CD4-positive, alpha-beta T cell (primary cell): Measurements from ENCODE around the gene GIMAP5. TPM values are rescaled to one million over a fixed set of nuclear protein-coding genes. Genes with fewer than 3 reads are reported as not detected.

Experiments
- ATAC-seq: fragments of 200-7000 bp; cut with Tn5 transposase; one replicate; pipeline ENCODE4 v1.10.0; 2022; ENCODE audit warnings: mild to moderate bottlenecking; ENCODE audit not compliant: poor library complexity
- CTCF ChIA-PET: fragments of 350-600 bp; sonication (Branson Sonifier 250); formaldehyde crosslinking; loops from one replicate; lab custom pipeline; 2021; ENCODE audit warnings: antibody characterized with exemption, inconsistent platforms; lab: Charles Lee
- POLR2A ChIA-PET: fragments of 350-600 bp; sonication (Branson Sonifier 250); formaldehyde crosslinking; loops from one replicate; lab custom pipeline; 2021; ENCODE audit warnings: antibody characterized with exemption, inconsistent platforms; lab: Charles Lee
- DNase-seq, 14 experiments: peaks; one replicate each; pipeline ENCODE4 v3.0.0-alpha.2; 2013 to 2020; ENCODE audit warnings: mixed read lengths in 2 of 14
- H3K27ac ChIP-seq, 2 donors: one replicate each; pipeline versions ENCODE4 v1.5.1 to v1.7.0; 2013; ENCODE audit warnings: low read length in 2 of 2, low read depth in 1 of 2, mild to moderate bottlenecking in 1 of 2
- H3K27me3 ChIP-seq, 2 experiments: 1 replicate in 1 of 2; 2 replicates in 1 of 2; pipeline versions ENCODE4 v1.6.1 to v1.7.0; 2013; ENCODE audit warnings: low read length in 2 of 2, control low read depth in 1 of 2, mild to moderate bottlenecking in 1 of 2, moderate library complexity in 1 of 2; ENCODE audit not compliant: insufficient read depth in 2 of 2, control insufficient read depth in 1 of 2
- H3K36me3 ChIP-seq: one replicate; pipeline ENCODE4 v1.6.1; 2013; ENCODE audit warnings: low read length, control low read depth; ENCODE audit not compliant: insufficient read depth
- H3K4me1 ChIP-seq: one replicate; pipeline ENCODE4 v1.6.1; 2013; ENCODE audit warnings: low read length, control low read depth; ENCODE audit not compliant: insufficient read depth
- H3K4me3 ChIP-seq: one replicate; pipeline ENCODE4 v1.5.1; 2013; ENCODE audit warnings: mild to moderate bottlenecking, low read length, moderate library complexity
- H3K9me3 ChIP-seq, 2 experiments: 1 replicate in 1 of 2; 2 replicates in 1 of 2; pipeline versions ENCODE4 v1.6.1 to v1.7.0; 2013; ENCODE audit warnings: low read length in 2 of 2, mild to moderate bottlenecking in 2 of 2, control low read depth in 1 of 2, moderate library complexity in 1 of 2; ENCODE audit not compliant: control insufficient read depth in 1 of 2, insufficient read depth in 1 of 2
- H3K27ac Mint-ChIP-seq: one replicate; pipeline ENCODE4 v1.8.0; 2020; ENCODE audit warnings: mixed read lengths
- H3K27me3 Mint-ChIP-seq: one replicate; pipeline ENCODE4 v1.8.0; 2021; ENCODE audit warnings: mixed read lengths
- H3K36me3 Mint-ChIP-seq: one replicate; pipeline ENCODE4 v1.8.0; 2021; ENCODE audit warnings: low read depth, mixed read lengths
- H3K4me1 Mint-ChIP-seq: one replicate; pipeline ENCODE4 v1.8.0; 2021; ENCODE audit warnings: low read depth, mixed read lengths
- H3K4me3 Mint-ChIP-seq: one replicate; pipeline ENCODE4 v1.8.0; 2020; ENCODE audit warnings: mild to moderate bottlenecking, mixed read lengths
- H3K9me3 Mint-ChIP-seq: one replicate; pipeline ENCODE4 v1.8.0; 2020; ENCODE audit warnings: mixed read lengths
- CTCF ChIP-seq: fragments of 200-600 bp; IDR thresholded peaks from one replicate; pipeline ENCODE4 v1.8.0; 2022; ENCODE audit warnings: antibody characterized with exemption, mild to moderate bottlenecking
- intact Hi-C, 2 experiments: fragments of 100-400 bp; cut with DNase I in 1 of 2; cut with micrococcal nuclease in 1 of 2; formaldehyde crosslinking; loops; one replicate each; pipeline versions ENCODE4 v1.15.1 to v1.9.0; 2023 to 2025; cut with DNase I, micrococcal nuclease
- total RNA-seq, 174 experiments: library from RNA in 2 of 174; stranded (reverse) in 2 of 174; gene quantifications; one replicate each; pipeline ENCODE4 v1.2.3 and lab custom pipeline; 2021 to 2026

The GIMAP5 gene
- total RNA-seq, 2 experiments from 2014 or later: 31.3 to 35.2 TPM

GRCh38 chr7:150778738-150779301, 41.6 kb downstream of the GIMAP5 start:
- ChIA-PET CTCF (interaction anchor here (0.5 to 1.6 kb wide), 21 partner anchors 9 to 470 kb away, joined by 3 to 11 read pairs (median 3); a partner anchor contains a TSS), POLR2A (interaction anchor here (0.5 to 0.6 kb wide), 2 partner anchors 373 to 743 kb away, joined by 3 read pairs; a partner anchor contains a TSS)
- H3K27me3 ChIP-seq: peaks cover 0 to 3% of the 10 kb centered on the region in 2 experiments
- no peak overlapping the region for H3K4me3 ChIP-seq
- intact Hi-C loops: loop anchor here in 1 of 2 experiments (2.0 to 10.0 kb wide), 4 partner anchors 98 to 494 kb away; no protein-coding TSS in a partner anchor
- no peaks in the 10 kb centered on the region for H3K36me3 ChIP-seq
- ATAC-seq: peak; percentile 71
- Mint-ChIP-seq H3K36me3 (no peaks in the 10 kb centered on the region), H3K9me3 (peaks cover 2% of the 10 kb centered on the region), H3K4me1 (peaks cover 5% of the 10 kb centered on the region), H3K27ac (no peak overlapping the region), H3K4me3 (no peak overlapping the region), H3K27me3 (peaks cover 4% of the 10 kb centered on the region)
- H3K27ac ChIP-seq: no peak overlapping the region
- peaks cover 6% of the 10 kb centered on the region for H3K4me1 ChIP-seq
- DNase-seq: peak; percentile 59 to 85 (median 66)
- TF ChIP-seq CTCF: peak; percentile 94
- peaks cover 0 to 4% of the 10 kb centered on the region in 2 experiments for H3K9me3 ChIP-seq

DNA sequence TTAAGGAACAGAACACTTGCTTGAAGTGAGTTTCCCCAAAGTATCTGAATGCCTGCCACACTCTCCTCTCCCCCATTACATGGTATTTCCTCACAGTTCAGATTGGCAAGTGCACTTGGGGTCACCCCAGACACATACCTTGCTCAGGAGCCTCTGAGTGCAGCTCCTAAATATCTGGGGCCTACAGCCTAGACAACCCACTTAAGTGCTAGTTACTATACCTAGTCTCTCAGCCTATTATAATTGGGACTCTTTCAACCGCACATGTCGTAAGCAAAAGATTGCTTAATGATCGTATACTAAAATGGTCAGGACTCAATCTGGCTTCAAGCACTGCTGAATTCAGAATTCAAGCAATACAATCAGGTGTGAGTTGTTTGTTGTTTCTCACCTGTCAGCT, 43.1 kb downstream of the GIMAP5 start:
- H3K9me3 Mint-ChIP-seq: no peaks in the 10 kb centered on the region
- H3K27me3 Mint-ChIP-seq: peaks cover 4% of the 10 kb centered on the region
- no peak overlapping the region for H3K4me3 Mint-ChIP-seq
- no peaks in the 10 kb centered on the region for H3K36me3 Mint-ChIP-seq
- ChIA-PET POLR2A (no interaction called here), CTCF (interaction anchor here (0.6 kb wide), 1 partner anchor 425 kb away, joined by 3 read pairs; no protein-coding TSS in a partner anchor)
- peaks cover 0 to 3% of the 10 kb centered on the region in 2 experiments for H3K27me3 ChIP-seq
- peaks cover 6% of the 10 kb centered on the region for H3K4me1 ChIP-seq
- peaks cover 5% of the 10 kb centered on the region for H3K4me1 Mint-ChIP-seq
- TF ChIP-seq CTCF: no peak
- ATAC-seq: no peak
- no peak overlapping the region for H3K27ac ChIP-seq
- H3K9me3 ChIP-seq: no peaks in the 10 kb centered on the region
- intact Hi-C loops: no loop called here
- H3K4me3 ChIP-seq: no peak overlapping the region
- DNase-seq: no peak
- H3K36me3 ChIP-seq: no peaks in the 10 kb centered on the region
- no peak overlapping the region for H3K27ac Mint-ChIP-seq

DNA sequence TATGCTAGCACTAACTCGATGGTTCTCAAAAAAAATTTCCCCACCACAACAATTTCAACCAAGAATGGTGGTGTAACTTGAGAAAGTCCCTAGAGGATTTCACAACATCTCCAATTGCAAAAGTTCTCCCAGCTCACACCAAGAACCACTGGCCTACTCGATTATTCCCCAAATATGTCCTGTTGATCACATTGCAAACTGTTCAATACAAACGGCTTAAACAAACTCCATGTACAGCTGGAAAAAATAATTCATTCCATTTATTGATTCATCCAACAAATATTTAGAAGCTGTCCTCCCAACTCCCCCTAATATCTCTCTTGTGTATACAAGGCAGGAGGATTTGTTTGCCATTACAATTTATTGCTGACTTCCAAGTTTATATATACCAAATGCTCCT, 43.9 kb downstream of the GIMAP5 start:
- no peak for TF ChIP-seq CTCF
- Histone ChIP-seq H3K9me3 (no peaks in the 10 kb centered on the region), H3K27ac (no peak overlapping the region), H3K4me1 (peaks cover 6% of the 10 kb centered on the region), H3K36me3 (no peaks in the 10 kb centered on the region), H3K4me3 (no peak overlapping the region), H3K27me3 (peaks cover 0 to 3% of the 10 kb centered on the region in 2 experiments)
- ATAC-seq: no peak
- H3K9me3 Mint-ChIP-seq: no peaks in the 10 kb centered on the region
- intact Hi-C loops: no loop called here
- H3K36me3 Mint-ChIP-seq: no peaks in the 10 kb centered on the region
- no peak overlapping the region for H3K4me3 Mint-ChIP-seq
- peak in 2 of 14 experiments; percentile 48 for DNase-seq
- CTCF ChIA-PET: interaction anchor here (0.9 kb wide), 1 partner anchor 10 kb away, joined by 3 read pairs; no protein-coding TSS in a partner anchor
- peaks cover 5% of the 10 kb centered on the region for H3K4me1 Mint-ChIP-seq
- H3K27ac Mint-ChIP-seq: no peak overlapping the region
- H3K27me3 Mint-ChIP-seq: peaks cover 9% of the 10 kb centered on the region
- POLR2A ChIA-PET: no interaction called here
